Smooth muscle cell (in vitro differentiated cells): Measurements from ENCODE around the gene STAB2. TPM values are rescaled to one million over a fixed set of nuclear protein-coding genes. Genes with fewer than 3 reads are reported as not detected.

Experiments
- DNase-seq: peaks from one replicate; lab custom pipeline; 2025; ENCODE audit not compliant: unreplicated experiment; lab: John Stamatoyannopoulos, UW
- H2AFZ ChIP-seq: fragments of 200-600 bp; sonication (generic); 2 replicates; pipeline ENCODE4 v1.6.0; 2016; ENCODE audit warnings: antibody characterized with exemption, low read depth, mild to moderate bottlenecking
- H3F3A ChIP-seq: fragments of 200-600 bp; sonication (generic); 2 replicates; pipeline ENCODE4 v1.6.0; 2017; ENCODE audit warnings: antibody characterized with exemption, low read depth
- H3K27ac ChIP-seq: fragments of 200-600 bp; sonication (generic); 2 replicates; pipeline ENCODE4 v1.5.1; 2016; ENCODE audit warnings: low read depth, mild to moderate bottlenecking
- H3K27me3 ChIP-seq: fragments of 200-600 bp; sonication (generic); 2 replicates; pipeline ENCODE4 v1.6.1; 2016; ENCODE audit warnings: low read depth, mild to moderate bottlenecking
- H3K36me3 ChIP-seq: fragments of 200-600 bp; sonication (generic); 2 replicates; pipeline ENCODE4 v1.5.1; 2016; ENCODE audit warnings: low read depth
- H3K4me1 ChIP-seq: fragments of 200-600 bp; sonication (generic); 2 replicates; pipeline ENCODE4 v1.5.1; 2016; ENCODE audit warnings: low read depth
- H3K4me2 ChIP-seq: fragments of 200-600 bp; sonication (generic); 2 replicates; pipeline ENCODE4 v1.6.0; 2016; ENCODE audit warnings: mild to moderate bottlenecking
- H3K4me3 ChIP-seq: fragments of 200-600 bp; sonication (generic); 2 replicates; pipeline ENCODE4 v1.5.1; 2016; ENCODE audit warnings: mild to moderate bottlenecking
- H3K79me2 ChIP-seq: fragments of 200-600 bp; sonication (generic); 2 replicates; pipeline ENCODE4 v1.6.0; 2016; ENCODE audit warnings: low read depth, mild to moderate bottlenecking
- H3K9ac ChIP-seq: fragments of 200-600 bp; sonication (generic); 2 replicates; pipeline ENCODE4 v1.6.0; 2016; ENCODE audit warnings: low read depth
- H3K9me3 ChIP-seq: fragments of 200-600 bp; sonication (generic); replicated peaks from 2 replicates; pipeline ENCODE4 v1.5.1; 2016; ENCODE audit warnings: low read depth
- H4K20me1 ChIP-seq: fragments of 200-600 bp; sonication (generic); 2 replicates; pipeline ENCODE4 v1.6.0; 2016; ENCODE audit warnings: low read depth
- CTCF ChIP-seq: fragments of 200-600 bp; sonication (generic); IDR thresholded peaks from 2 replicates; pipeline ENCODE4 v1.5.1; 2017; ENCODE audit warnings: borderline replicate concordance, mild to moderate bottlenecking, antibody characterized with exemption; ENCODE audit not compliant: insufficient read depth, poor library complexity, severe bottlenecking
- WGBS: methylation state at CpG from one replicate; pipeline ENCODE4 v1.1.7; 2016; ENCODE audit warnings: low lambda C conversion rate; 5-methylcytosine and 5-hydroxymethylcytosine counted together
- polyA plus RNA-seq: library from polyadenylated mRNA; unstranded; fragments of >200 nt; fragmentation: Nextera tagmentation; extraction: Ambion mirVana; gene quantifications from 2 replicates; pipeline ENCODE4 v1.2.1, GENCODE V29; 2016
- total RNA-seq: library from RNA; depleted of rRNA; stranded (reverse); fragments of >200 nt; gene quantifications from 2 replicates; pipeline ENCODE4 v1.2.3, GENCODE V29; 2014

The STAB2 gene
- total and polyA plus RNA-seq, 2 experiments from 2014 or later = not detected

- Histone ChIP-seq H3K9me3 (no peaks in the 10 kb centered on the region), H3K27me3 (no peaks in the 10 kb centered on the region), H3K27ac (no peak overlapping the region), H4K20me1 (no peaks in the 10 kb centered on the region), H3F3A (no peaks in the 10 kb centered on the region), H2AFZ (no peak overlapping the region), H3K4me2 (no peak overlapping the region), H3K36me3 (no peaks in the 10 kb centered on the region), H3K9ac (no peak overlapping the region), H3K79me2 (no peaks in the 10 kb centered on the region), H3K4me1 (no peaks in the 10 kb centered on the region), H3K4me3 (no peak overlapping the region)
- TF ChIP-seq CTCF = no peak
- 91% methylated on average over 5 of the region's 5 CpGs for WGBS
- DNase-seq = no peak
Observed at GRCh38 chr12:103783744-103784664, 196.9 kb downstream of the STAB2 start.

GRCh38 chr12:103785243-103786031, 198.4 kb downstream of the STAB2 start:
- H3K4me3 ChIP-seq = no peak overlapping the region
- no peaks in the 10 kb centered on the region for H3K36me3 ChIP-seq
- no peaks in the 10 kb centered on the region for H4K20me1 ChIP-seq
- H3F3A ChIP-seq = no peaks in the 10 kb centered on the region
- no peaks in the 10 kb centered on the region for H3K27me3 ChIP-seq
- 82% methylated on average over 4 of the region's 4 CpGs for WGBS
- TF ChIP-seq CTCF = no peak
- H3K4me2 ChIP-seq = no peak overlapping the region
- H3K79me2 ChIP-seq = no peaks in the 10 kb centered on the region
- H3K9ac ChIP-seq = no peak overlapping the region
- no peaks in the 10 kb centered on the region for H3K9me3 ChIP-seq
- H2AFZ ChIP-seq = no peak overlapping the region
- DNase-seq = no peak
- H3K4me1 ChIP-seq = no peaks in the 10 kb centered on the region
- H3K27ac ChIP-seq = no peak overlapping the region

DNA sequence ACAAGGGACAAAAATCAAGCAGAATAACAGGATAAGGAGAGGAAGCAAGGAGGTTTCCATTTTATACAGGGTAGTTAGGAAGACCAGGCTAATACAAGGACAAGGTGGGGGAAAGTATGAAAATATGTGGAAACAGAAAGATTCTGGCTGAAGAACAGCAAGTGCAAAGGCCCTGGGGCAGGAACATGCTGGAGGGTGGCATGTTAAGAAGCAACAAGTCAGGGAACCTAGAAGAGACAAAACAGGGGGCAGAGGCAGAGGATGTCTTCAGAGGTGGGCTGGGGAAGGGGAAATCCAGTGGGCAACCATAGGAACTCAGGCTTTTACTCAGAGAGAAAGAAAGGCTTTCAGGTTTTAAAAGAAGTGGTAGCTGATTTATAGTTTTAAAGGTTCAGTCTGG, 199.1 kb downstream of the STAB2 start:
- Histone ChIP-seq H3K4me1 (no peaks in the 10 kb centered on the region), H3K79me2 (no peaks in the 10 kb centered on the region), H3K36me3 (no peaks in the 10 kb centered on the region), H3K9me3 (no peaks in the 10 kb centered on the region), H4K20me1 (no peaks in the 10 kb centered on the region), H3F3A (no peaks in the 10 kb centered on the region), H3K9ac (no peak overlapping the region), H3K4me2 (no peak overlapping the region), H3K27ac (no peak overlapping the region), H3K4me3 (no peak overlapping the region), H3K27me3 (no peaks in the 10 kb centered on the region), H2AFZ (no peak overlapping the region)
- DNase-seq = no peak
- TF ChIP-seq CTCF = no peak
